T-helper 1 cell treated with Interleukin-12 subunit alpha and Interleukin-12 subunit beta and Interleukin-4 antibody, amounts not matched to agents 30 μg/mL and 1 μg/mL, for 36 hours (primary cell): ENCODE measurements around the gene RAVER2.
"Not testable (repeated sequence)": the region's sequence is repeated elsewhere in the genome, so short reads cannot be mapped to it uniquely, and the experiment has no call there.

Experiments used
- H3K27ac Mint-ChIP-seq: one replicate; pipeline ENCODE4 v1.8.0; 2021; ENCODE audit warnings: mild to moderate bottlenecking, mixed read lengths
- H3K27me3 Mint-ChIP-seq: one replicate; pipeline ENCODE4 v1.8.0; 2021; ENCODE audit warnings: low read depth, mixed read lengths
- H3K36me3 Mint-ChIP-seq: one replicate; pipeline ENCODE4 v1.8.0; 2021; ENCODE audit warnings: low read depth, mixed read lengths
- H3K4me1 Mint-ChIP-seq: one replicate; pipeline ENCODE4 v1.8.0; 2021; ENCODE audit warnings: low read depth, mixed read lengths
- H3K4me3 Mint-ChIP-seq: one replicate; pipeline ENCODE4 v1.8.0; 2021; ENCODE audit warnings: mild to moderate bottlenecking, moderate library complexity, mixed read lengths
- H3K9me3 Mint-ChIP-seq: one replicate; pipeline ENCODE4 v1.8.0; 2021; ENCODE audit warnings: mixed read lengths

The RAVER2 gene

DNA sequence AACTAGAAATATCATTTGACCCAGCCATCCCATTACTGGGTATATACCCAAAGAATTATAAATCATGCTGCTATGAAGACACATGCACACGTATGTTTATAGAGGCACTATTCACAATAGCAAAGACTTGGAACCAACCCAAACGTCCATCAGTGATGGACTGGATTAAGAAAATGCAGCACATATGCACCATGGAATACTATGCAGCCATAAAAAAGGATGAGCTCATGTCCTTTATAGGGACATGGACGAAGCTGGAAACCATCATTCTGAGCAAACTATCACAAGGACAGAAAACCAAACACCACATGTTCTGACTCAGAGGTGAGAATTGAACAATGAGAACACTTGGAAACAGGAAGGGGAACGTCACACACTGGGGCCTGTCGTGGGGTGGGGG is 72.5 kb downstream of the RAVER2 start:
- not testable (repeated sequence) for H3K4me3 Mint-ChIP-seq, H3K9me3 Mint-ChIP-seq, H3K36me3 Mint-ChIP-seq, H3K4me1 Mint-ChIP-seq, H3K27ac Mint-ChIP-seq
- peaks cover 13% of the 10 kb centered on the region for H3K27me3 Mint-ChIP-seq

DNA sequence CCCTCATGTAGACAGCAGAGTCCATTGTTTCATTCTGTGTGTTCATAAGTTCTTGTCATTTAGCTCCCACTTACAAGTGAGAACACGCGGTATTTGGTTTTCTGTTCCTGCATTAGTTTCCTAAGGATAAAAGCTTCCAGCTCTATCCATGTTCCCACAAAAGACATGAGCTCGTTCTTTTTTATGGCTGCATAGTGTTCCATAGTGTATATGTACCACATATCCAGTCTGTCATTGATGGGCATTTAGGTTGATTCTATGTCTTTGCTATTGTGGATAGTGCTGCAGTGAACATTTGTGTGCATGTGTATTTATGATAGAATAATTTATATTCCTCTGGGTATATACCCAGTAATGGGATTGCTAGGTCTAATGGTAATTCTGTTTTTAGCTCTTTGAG is 75.7 kb downstream of the RAVER2 start:
- not testable (repeated sequence) for H3K9me3 Mint-ChIP-seq, H3K36me3 Mint-ChIP-seq, H3K4me1 Mint-ChIP-seq, H3K4me3 Mint-ChIP-seq, H3K27ac Mint-ChIP-seq
- peaks cover 25% of the 10 kb centered on the region for H3K27me3 Mint-ChIP-seq

DNA sequence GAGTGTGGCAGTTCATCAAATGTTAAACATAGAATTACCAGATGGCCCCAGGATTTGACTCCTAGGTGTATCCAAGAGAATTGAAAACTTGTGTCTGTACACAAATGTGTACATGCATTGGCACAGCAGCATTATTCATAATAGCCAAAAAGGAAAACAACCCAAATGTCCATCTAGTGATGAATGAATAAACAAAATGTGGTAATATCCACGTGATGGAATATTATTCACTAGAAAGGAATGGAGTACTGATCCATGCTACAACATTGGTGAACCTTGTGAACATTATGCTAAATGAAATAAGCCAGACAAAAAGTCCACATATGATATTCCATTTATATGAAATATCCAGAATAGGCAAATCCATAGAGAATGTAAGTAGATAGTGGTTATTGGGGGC is 77.7 kb downstream of the RAVER2 start:
- Mint-ChIP-seq H3K36me3 (no peaks in the 10 kb centered on the region), H3K27me3 (peaks cover 22% of the 10 kb centered on the region), H3K9me3 (peaks cover under 1% of the 10 kb centered on the region), H3K4me1 (peaks cover 16% of the 10 kb centered on the region), H3K27ac (no peak overlapping the region), H3K4me3 (no peak overlapping the region)

DNA sequence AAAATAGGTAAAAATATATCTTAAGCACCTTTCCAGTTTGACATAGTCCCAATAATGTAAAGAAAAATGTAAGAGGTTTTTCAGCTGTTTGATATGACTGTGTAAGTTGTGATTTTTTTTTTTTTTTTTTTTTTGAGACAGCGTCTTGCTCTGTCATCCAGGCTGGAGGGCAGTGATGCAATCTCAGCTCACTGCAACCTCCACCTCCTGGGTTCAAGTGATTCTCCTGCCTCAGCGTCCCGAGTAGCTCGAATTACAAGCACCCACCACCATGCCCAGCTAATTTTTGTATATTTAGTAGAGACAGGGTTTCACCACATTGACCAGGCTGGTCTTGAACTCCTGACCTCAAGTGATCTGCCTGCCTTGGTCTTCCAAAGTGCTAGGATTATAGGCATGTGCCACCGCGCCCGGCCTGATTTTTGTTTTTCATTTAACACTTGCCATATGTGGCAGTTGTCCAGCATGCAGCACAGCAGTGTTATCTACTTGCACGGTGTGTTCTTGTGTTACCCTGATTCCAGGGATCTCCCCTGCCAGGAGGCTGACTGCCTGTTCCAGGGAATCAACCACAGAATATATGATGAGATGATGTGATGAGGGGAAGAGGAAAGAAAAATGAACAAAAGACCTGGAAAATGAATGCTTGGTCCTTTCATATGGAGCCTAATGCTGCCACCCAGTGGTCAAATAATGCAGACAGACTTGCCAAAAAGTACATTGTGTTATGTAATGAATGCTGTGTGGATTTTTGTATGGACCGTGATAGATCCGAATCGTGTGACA is 79.0 kb downstream of the RAVER2 start:
- H3K27ac Mint-ChIP-seq, result no peak overlapping the region
- H3K9me3 Mint-ChIP-seq, result no peaks in the 10 kb centered on the region
- H3K4me3 Mint-ChIP-seq, result no peak overlapping the region
- H3K4me1 Mint-ChIP-seq, result peaks cover 24% of the 10 kb centered on the region
- H3K36me3 Mint-ChIP-seq, result peaks cover 2% of the 10 kb centered on the region
- H3K27me3 Mint-ChIP-seq, result peaks cover 22% of the 10 kb centered on the region

- Mint-ChIP-seq H3K4me1 (peaks cover 31% of the 10 kb centered on the region), H3K27me3 (peaks cover 14% of the 10 kb centered on the region), H3K27ac (peak overlapping the region; percentile 76), H3K4me3 (peak overlapping the region; percentile 9), H3K36me3 (peaks cover 5% of the 10 kb centered on the region), H3K9me3 (no peaks in the 10 kb centered on the region)
Measured at GRCh38 chr1:64826991-64827390, 82.1 kb downstream of the RAVER2 start.

DNA sequence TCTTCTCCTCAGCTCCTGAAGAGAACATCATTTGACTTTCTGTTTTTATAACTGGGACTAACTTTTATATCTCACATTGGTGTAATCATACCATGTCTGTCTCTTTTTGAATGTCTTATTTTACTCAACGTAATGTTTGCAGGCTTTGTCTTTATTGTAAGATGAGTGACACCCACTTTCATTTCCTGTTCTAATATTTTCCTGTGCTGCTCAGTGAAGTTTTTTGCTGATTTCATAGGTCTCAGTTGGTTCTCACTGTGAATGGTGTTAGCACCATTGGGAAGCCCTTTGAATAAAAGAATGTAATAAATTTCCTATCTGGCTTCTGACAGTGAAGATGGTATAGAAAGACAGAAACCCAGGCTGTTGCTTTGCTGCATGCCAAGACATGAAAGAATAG is 84.0 kb downstream of the RAVER2 start:
- Mint-ChIP-seq H3K4me1 (peaks cover 31% of the 10 kb centered on the region), H3K36me3 (peaks cover 20% of the 10 kb centered on the region), H3K4me3 (peak overlapping the region; percentile 8), H3K27me3 (peaks cover 6% of the 10 kb centered on the region), H3K9me3 (no peaks in the 10 kb centered on the region), H3K27ac (peak overlapping the region; percentile 41)

DNA sequence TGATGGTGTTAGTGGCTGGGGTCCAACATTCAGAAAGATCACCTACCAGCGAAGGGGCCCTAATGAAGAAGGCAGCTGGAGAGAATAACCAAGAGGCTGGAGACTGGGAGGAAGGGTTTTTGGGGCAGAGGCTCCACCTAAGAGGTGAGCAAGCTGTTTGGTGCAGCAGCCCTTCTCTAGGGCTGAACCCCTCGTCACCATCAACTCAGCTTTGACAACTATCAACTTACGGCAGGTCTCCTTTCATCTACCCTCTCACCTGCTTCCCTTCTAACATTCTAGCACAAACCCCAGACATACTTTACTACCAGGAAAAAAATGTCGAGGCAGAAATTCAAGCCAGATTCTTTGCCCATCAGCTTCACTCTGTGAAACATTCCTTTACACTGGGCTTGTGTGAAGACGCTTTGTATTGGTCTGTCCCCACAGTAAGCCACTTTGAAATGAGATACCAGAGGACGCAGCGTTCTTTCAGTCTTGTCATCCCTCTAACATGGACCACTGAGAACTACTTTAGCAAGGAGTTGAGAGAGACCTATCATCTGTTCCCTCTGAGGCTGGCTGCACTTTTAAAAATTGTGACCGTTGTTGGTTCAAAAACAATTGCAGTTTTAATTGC is 84.6 kb downstream of the RAVER2 start:
- H3K27me3 Mint-ChIP-seq, result no peaks in the 10 kb centered on the region
- no peaks in the 10 kb centered on the region for H3K9me3 Mint-ChIP-seq
- peaks cover 27% of the 10 kb centered on the region for H3K4me1 Mint-ChIP-seq
- peak overlapping the region; percentile 28 for H3K27ac Mint-ChIP-seq
- no peak overlapping the region for H3K4me3 Mint-ChIP-seq
- H3K36me3 Mint-ChIP-seq, result peaks cover 26% of the 10 kb centered on the region

DNA sequence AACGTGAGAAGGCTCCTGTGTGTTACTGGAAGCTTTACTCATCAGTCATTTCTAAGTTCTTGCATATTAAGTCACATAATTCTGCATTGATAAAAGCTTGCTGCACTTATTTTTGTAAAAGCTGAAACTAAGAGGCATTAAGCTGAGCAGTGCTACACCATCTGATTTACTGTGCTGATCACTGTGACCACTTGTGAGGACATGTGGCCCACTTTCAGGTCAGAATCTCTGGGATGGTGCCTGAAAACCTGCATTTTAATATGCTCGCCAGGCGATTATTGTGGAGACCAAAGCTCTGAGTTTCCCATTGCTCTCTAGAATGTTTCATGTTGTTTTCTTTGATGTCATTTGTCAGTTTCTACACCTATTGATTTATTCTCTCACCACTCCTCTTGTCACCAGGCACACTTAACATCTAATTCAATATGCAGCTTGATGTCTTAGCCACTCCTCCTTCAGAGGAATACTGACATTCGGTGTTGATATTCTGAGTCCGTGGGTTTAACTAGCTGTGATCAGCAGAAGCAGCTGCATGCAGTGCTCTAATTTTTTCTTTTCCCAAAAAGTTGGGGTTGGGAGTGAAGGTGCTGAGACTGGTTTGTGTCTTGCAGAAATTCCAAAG is 85.3 kb downstream of the RAVER2 start:
- peaks cover 27% of the 10 kb centered on the region for H3K4me1 Mint-ChIP-seq
- H3K4me3 Mint-ChIP-seq, result no peak overlapping the region
- H3K9me3 Mint-ChIP-seq, result no peaks in the 10 kb centered on the region
- H3K36me3 Mint-ChIP-seq, result peaks cover 29% of the 10 kb centered on the region
- no peak overlapping the region for H3K27ac Mint-ChIP-seq
- H3K27me3 Mint-ChIP-seq, result no peaks in the 10 kb centered on the region

DNA sequence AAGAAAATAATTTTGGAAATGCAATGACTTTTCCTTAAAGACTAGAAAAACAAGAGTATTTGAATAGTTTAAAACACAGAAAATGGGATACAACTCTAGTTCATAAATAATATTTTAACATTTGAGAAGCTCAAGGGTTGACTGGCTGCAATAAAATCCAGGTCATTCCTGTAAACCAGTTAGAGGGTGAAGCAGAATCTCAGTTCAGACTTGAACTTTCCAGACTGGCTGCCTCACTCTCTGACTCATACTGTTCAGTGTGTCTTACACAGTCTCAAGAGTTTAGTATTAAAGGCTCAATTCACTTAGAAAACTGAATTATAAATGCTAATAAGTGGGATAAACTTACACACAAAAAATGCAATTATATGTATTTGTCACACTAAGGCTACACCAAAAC is 89.9 kb downstream of the RAVER2 start:
- Mint-ChIP-seq H3K27me3 (no peaks in the 10 kb centered on the region), H3K27ac (no peak overlapping the region), H3K9me3 (no peaks in the 10 kb centered on the region), H3K36me3 (peaks cover 63% of the 10 kb centered on the region), H3K4me1 (no peaks in the 10 kb centered on the region), H3K4me3 (no peak overlapping the region)

- H3K36me3 Mint-ChIP-seq, result peaks cover 72% of the 10 kb centered on the region
- no peak overlapping the region for H3K27ac Mint-ChIP-seq
- H3K4me1 Mint-ChIP-seq, result no peaks in the 10 kb centered on the region
- no peaks in the 10 kb centered on the region for H3K27me3 Mint-ChIP-seq
- H3K9me3 Mint-ChIP-seq, result no peaks in the 10 kb centered on the region
- H3K4me3 Mint-ChIP-seq, result no peak overlapping the region
Measured at GRCh38 chr1:64836802-64837201, 91.9 kb downstream of the RAVER2 start.

DNA sequence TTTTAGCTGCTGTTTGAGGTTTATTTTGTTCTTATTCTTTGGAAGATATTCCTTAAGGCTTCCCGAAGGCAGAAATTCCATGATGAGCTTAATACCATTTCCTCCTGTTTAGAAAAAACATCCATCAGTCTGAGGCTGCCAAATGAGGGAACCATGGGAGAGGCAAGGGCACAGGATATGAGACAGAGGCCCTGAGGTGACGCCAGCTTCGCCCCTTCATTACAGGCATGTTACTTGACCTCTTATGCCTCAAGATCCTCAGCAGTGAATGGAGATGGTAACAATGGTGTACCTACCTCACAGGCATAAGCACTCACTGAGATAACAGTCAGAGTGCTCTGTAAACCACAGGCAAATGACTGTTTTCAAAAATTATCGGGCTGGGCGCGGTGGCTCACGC is 93.6 kb downstream of the RAVER2 start:
- H3K27me3 Mint-ChIP-seq, result no peaks in the 10 kb centered on the region
- H3K36me3 Mint-ChIP-seq, result peaks cover 65% of the 10 kb centered on the region
- H3K4me1 Mint-ChIP-seq, result no peaks in the 10 kb centered on the region
- no peak overlapping the region for H3K4me3 Mint-ChIP-seq
- H3K9me3 Mint-ChIP-seq, result no peaks in the 10 kb centered on the region
- no peak overlapping the region for H3K27ac Mint-ChIP-seq

DNA sequence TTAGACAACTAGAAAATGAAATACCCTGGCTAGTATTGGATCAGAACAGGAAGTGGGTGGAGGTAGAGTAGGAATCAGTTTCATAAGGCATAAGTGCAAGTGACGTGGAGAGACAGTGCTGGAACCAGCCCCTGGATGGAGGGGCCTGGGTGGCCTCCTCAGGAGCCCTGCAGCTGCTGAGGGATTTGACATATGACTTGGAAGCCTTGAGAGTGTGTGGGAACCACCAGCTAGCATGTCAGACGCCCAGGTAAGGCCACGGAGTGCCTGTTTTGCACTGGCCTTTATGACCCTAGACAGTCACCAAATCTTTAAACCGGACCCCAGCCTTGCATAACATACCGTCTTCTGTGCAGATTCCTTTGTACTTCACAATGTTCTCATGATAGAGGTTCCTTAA is 94.4 kb downstream of the RAVER2 start:
- H3K4me3 Mint-ChIP-seq, result no peak overlapping the region
- H3K27me3 Mint-ChIP-seq, result no peaks in the 10 kb centered on the region
- H3K4me1 Mint-ChIP-seq, result no peaks in the 10 kb centered on the region
- no peaks in the 10 kb centered on the region for H3K9me3 Mint-ChIP-seq
- no peak overlapping the region for H3K27ac Mint-ChIP-seq
- H3K36me3 Mint-ChIP-seq, result peaks cover 65% of the 10 kb centered on the region

DNA sequence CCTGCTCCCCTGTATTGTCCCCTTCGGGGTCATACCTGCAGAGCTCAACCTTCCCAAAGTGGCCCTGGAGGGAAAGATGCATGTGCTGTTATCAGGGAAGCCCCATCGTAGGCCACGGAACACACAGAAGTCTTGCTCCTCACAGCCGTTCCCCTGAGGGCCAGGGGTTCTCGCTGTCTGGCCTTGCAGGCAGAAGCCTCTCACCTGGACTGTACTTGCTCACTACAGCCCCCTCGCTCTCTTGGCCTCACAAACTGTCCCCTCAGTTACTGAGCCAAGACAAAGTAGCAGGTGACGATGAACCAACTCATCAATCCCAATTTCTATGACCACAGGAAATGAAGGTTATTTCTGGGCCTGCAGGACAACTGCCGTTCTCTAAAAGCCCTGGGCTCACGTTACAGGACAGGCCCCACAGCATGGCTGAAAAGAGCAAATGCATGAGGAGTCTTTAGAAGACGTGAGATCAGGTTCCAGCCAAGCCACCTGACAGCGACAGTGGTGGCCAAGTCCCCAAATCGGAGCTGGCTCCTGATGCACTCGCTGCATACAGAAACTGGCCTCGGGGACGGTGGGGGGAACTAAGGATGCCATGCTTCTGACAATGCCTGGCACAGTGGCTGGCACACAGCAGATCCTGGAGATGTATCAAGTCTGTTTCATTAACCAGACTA is 95.0 kb downstream of the RAVER2 start:
- Mint-ChIP-seq H3K36me3 (peaks cover 64% of the 10 kb centered on the region), H3K27me3 (no peaks in the 10 kb centered on the region), H3K27ac (no peak overlapping the region), H3K4me3 (no peak overlapping the region), H3K9me3 (no peaks in the 10 kb centered on the region), H3K4me1 (no peaks in the 10 kb centered on the region)

- Mint-ChIP-seq H3K4me1 (no peaks in the 10 kb centered on the region), H3K9me3 (no peaks in the 10 kb centered on the region), H3K27ac (no peak overlapping the region), H3K4me3 (no peak overlapping the region), H3K36me3 (peaks cover 60% of the 10 kb centered on the region), H3K27me3 (no peaks in the 10 kb centered on the region)
Measured at GRCh38 chr1:64841330-64842065, 96.6 kb downstream of the RAVER2 start.
